Stimulated activated CD4-positive, alpha-beta T cell treated with anti-CD3 and anti-CD28 coated beads, Interleukin-12 subunit alpha, Interleukin-12 subunit beta, amount 100 ng/mL, for 24 hours (primary cell): Measurements from ENCODE around the gene APBA2.
A peak's percentile ranks its signal among the peaks of the same experiment; 100 is the strongest.

ENCODE experiments used
- DNase-seq, 2 experiments: peaks; one replicate each; pipeline ENCODE4 v3.0.0-alpha.2; 2020; ENCODE audit warnings: low read depth in 2 of 2

The APBA2 gene

GRCh38 chr15:29133791-29134190 is 248.0 kb downstream of the APBA2 start:
- no peak for DNase-seq

GRCh38 chr15:29134239-29134638 is 248.5 kb downstream of the APBA2 start:
- DNase-seq, result no peak

GRCh38 chr15:29134641-29135308 is 249.0 kb downstream of the APBA2 start:
- DNase-seq, result no peak

GRCh38 chr15:29135309-29135657 is 249.5 kb downstream of the APBA2 start:
- no peak for DNase-seq

- no peak for DNase-seq
Measured at GRCh38 chr15:29135702-29136646, 250.2 kb downstream of the APBA2 start.

- no peak for DNase-seq
Measured at GRCh38 chr15:29138260-29138659, 252.5 kb downstream of the APBA2 start.

- no peak for DNase-seq
Measured at GRCh38 chr15:29139072-29139471, 253.3 kb downstream of the APBA2 start.

GRCh38 chr15:29139540-29140459 is 254.0 kb downstream of the APBA2 start:
- DNase-seq, result peak; percentile 24 to 44

- DNase-seq, result no peak
Measured at GRCh38 chr15:29140475-29141307, 254.9 kb downstream of the APBA2 start.

GRCh38 chr15:29141308-29142128 is 255.7 kb downstream of the APBA2 start:
- no peak for DNase-seq

- no peak for DNase-seq
Measured at GRCh38 chr15:29142129-29142747, 256.5 kb downstream of the APBA2 start.

GRCh38 chr15:29143293-29143692 is 257.5 kb downstream of the APBA2 start:
- no peak for DNase-seq

- no peak for DNase-seq
Measured at GRCh38 chr15:29143909-29144635, 258.3 kb downstream of the APBA2 start.

GRCh38 chr15:29149738-29150075 is 263.9 kb downstream of the APBA2 start:
- no peak for DNase-seq

GRCh38 chr15:29150515-29151483 is 265.0 kb downstream of the APBA2 start:
- no peak for DNase-seq

- DNase-seq, result no peak
Measured at GRCh38 chr15:29151484-29151857, 265.7 kb downstream of the APBA2 start.

GRCh38 chr15:29156521-29156920 is 270.7 kb downstream of the APBA2 start:
- DNase-seq, result no peak
